BJ (cell line): ENCODE measurements around the gene ZNF217. TPM values are rescaled to one million over a fixed set of nuclear protein-coding genes. Genes with fewer than 3 reads are reported as not detected.

Experiments used
- CTCF ChIA-PET: fragments of 350-600 bp; formaldehyde crosslinking; extraction: SDS; loops from one replicate; lab custom pipeline; 2021; ENCODE audit warnings: antibody characterized with exemption, inconsistent platforms; lab: Yijun Ruan, JAX
- POLR2A ChIA-PET: fragments of 300-600 bp; sonication (Branson Sonifier 250); formaldehyde crosslinking; extraction: SDS; loops from one replicate; lab custom pipeline; 2021; ENCODE audit warnings: antibody characterized with exemption; lab: Charles Lee
- DNase-seq: peaks from one replicate; pipeline ENCODE4 v3.0.0-alpha.2; 2011; ENCODE audit warnings: low read depth
- H3K27me3 ChIP-seq: 2 replicates; pipeline ENCODE4 v1.6.0; 2011; ENCODE audit warnings: low read length; ENCODE audit not compliant: control insufficient read depth, insufficient read depth
- H3K36me3 ChIP-seq: 2 replicates; pipeline ENCODE4 v1.5.1; 2011; ENCODE audit warnings: low read length; ENCODE audit not compliant: control insufficient read depth, insufficient read depth
- H3K4me3 ChIP-seq: 2 replicates; pipeline ENCODE4 v1.5.1; 2011; ENCODE audit warnings: low read depth, mild to moderate bottlenecking, control low read depth, low read length
- polyA plus RNA-seq: library from polyadenylated mRNA; depleted of rRNA; stranded (reverse); fragments of >200 nt; gene quantifications from 2 replicates; pipeline ENCODE4 v1.2.3, GENCODE V29; 2011
- TF ChIP-seq, protein P1 (sequence below): IDR thresholded peaks from 2 replicates; pipeline ENCODE4 v1.5.1; 2011; ENCODE audit warnings: low read depth, mild to moderate bottlenecking, control low read depth, inconsistent platforms, low read length, moderate library complexity; ENCODE audit not compliant: insufficient read depth

The ZNF217 gene
- polyA plus RNA-seq, 1 experiment: 9.4 TPM

DNA sequence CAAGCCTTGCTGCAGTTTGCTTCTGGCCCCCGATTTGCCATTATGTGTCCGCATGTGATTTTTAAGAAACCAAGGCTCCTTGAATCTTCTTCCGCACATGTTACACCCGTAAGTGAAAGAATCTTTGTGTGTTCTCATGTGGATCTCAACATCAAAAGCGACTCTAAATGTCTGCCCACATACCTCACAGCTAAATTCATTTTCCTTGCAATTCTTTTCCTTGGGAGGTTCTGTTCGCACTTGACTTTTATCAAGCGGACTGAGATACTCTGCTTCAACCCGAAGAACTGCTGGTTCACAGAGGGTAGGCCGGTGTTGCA, 11.4 kb downstream of the ZNF217 start:
- H3K36me3 ChIP-seq: peaks cover 14% of the 10 kb centered on the region
- ChIA-PET POLR2A (no interaction called here), CTCF (interaction anchor here (1.0 to 4.8 kb wide), 3 partner anchors 10 to 357 kb away, joined by 3 to 24 read pairs (median 8); no protein-coding TSS in a partner anchor)
- no peak overlapping the region for H3K4me3 ChIP-seq
- no peak for DNase-seq
- H3K27me3 ChIP-seq: no peaks in the 10 kb centered on the region
- TF ChIP-seq, protein P1, sequence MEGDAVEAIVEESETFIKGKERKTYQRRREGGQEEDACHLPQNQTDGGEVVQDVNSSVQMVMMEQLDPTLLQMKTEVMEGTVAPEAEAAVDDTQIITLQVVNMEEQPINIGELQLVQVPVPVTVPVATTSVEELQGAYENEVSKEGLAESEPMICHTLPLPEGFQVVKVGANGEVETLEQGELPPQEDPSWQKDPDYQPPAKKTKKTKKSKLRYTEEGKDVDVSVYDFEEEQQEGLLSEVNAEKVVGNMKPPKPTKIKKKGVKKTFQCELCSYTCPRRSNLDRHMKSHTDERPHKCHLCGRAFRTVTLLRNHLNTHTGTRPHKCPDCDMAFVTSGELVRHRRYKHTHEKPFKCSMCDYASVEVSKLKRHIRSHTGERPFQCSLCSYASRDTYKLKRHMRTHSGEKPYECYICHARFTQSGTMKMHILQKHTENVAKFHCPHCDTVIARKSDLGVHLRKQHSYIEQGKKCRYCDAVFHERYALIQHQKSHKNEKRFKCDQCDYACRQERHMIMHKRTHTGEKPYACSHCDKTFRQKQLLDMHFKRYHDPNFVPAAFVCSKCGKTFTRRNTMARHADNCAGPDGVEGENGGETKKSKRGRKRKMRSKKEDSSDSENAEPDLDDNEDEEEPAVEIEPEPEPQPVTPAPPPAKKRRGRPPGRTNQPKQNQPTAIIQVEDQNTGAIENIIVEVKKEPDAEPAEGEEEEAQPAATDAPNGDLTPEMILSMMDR: no peak

DNA sequence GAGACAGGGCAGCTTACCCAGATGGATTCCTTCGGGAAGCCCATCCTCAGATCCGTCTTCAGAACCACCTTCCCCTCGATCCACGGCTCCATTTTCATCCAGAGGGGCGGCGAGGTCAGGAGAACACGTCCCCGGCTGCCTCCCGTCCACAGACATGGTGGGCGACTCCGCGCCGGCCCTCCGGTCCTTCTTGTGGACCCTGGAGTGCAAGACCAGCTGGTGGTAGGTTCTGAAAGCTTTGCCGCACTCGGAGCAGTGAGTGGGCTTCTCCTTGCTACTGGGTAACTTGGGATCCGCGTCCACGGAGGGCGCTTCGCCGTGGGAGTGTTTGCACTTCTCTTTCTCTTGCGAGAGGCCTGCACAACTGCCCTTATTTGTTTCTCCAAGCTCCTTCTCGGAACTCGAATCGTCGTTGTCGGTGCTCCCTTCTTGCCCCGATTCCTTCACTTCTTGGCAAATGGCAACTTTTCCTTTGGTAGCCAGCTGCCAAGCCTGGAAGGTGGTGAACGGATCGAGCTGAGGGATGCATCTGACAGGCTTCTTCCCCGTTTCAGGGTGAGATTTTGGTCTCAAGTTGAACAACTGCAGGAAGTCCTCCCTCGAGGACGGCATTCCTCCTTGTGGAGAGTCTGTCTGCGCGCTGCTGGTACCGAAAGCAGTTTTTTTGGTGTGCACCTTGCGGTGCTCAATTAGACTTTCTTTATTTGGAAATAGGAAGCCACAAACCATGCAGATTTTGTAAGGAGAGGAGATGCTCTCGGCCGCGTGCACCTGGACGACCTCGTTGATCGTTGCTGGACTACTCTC, 12.0 kb downstream of the ZNF217 start:
- no peak overlapping the region for H3K4me3 ChIP-seq
- H3K36me3 ChIP-seq: peaks cover 17% of the 10 kb centered on the region
- TF ChIP-seq, protein P1: no peak
- no peak for DNase-seq
- POLR2A ChIA-PET: no interaction called here
- H3K27me3 ChIP-seq: no peaks in the 10 kb centered on the region
- CTCF ChIA-PET: interaction anchor here (1.6 to 4.8 kb wide), 4 partner anchors 15 to 357 kb away, joined by 3 to 24 read pairs (median 8); no protein-coding TSS in a partner anchor

DNA sequence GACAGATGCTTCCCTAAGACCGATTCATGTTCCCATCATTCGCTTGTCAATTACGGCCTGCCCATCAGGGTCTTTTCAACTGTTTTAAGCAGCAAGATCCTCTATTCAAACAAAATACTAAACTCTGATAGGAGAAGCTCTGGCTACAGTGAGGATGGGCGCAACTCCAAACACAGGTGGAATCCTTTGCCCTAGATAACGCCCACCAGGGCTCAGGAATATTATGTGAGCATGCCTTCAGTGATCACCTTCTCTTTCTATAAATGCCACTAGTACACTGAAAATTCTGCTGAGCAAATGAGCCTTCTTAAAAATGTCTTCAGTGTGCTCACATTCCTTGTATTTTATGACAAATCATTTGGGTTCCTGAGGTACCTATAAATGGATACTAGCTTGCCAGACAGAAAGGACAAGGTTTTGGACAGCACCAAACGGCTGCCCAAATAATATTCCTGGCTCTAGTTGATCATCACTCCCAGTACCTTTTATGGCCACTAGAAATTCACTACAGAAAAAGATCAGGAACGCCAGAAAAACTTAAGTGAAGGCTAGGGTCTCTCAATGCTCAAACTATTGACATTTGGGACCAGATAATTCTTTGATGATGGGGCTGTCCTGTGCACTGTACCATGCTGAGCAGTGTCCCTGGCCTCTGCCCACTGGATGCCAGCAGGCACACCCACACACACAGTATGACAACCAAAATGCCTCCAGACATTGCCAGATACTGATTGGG, 13.1 kb downstream of the ZNF217 start:
- no peaks in the 10 kb centered on the region for H3K27me3 ChIP-seq
- ChIA-PET CTCF (interaction anchor here (0.6 to 4.8 kb wide), 12 partner anchors 13 to 511 kb away, joined by 3 to 24 read pairs (median 3); no protein-coding TSS in a partner anchor), POLR2A (interaction anchor here (0.6 to 0.7 kb wide), 2 partner anchors 12 to 155 kb away, joined by 3 read pairs; no protein-coding TSS in a partner anchor)
- TF ChIP-seq, protein P1: 0 out of 2 replicates have a peak, but pooled peaks have one; percentile 15
- no peak for DNase-seq
- no peak overlapping the region for H3K4me3 ChIP-seq
- H3K36me3 ChIP-seq: peaks cover 24% of the 10 kb centered on the region

- CTCF ChIA-PET: interaction anchor here (0.6 to 4.8 kb wide), 18 partner anchors 10 to 512 kb away, joined by 3 to 24 read pairs (median 3); no protein-coding TSS in a partner anchor
- H3K4me3 ChIP-seq: no peak overlapping the region
- TF ChIP-seq, protein P1: 0 out of 2 replicates have a peak, but pooled peaks have one; percentile 10
- no peaks in the 10 kb centered on the region for H3K27me3 ChIP-seq
- H3K36me3 ChIP-seq: peaks cover 28% of the 10 kb centered on the region
- no peak for DNase-seq
- POLR2A ChIA-PET: interaction anchor here (0.6 to 0.7 kb wide), 2 partner anchors 11 to 156 kb away, joined by 3 read pairs; no protein-coding TSS in a partner anchor
These were observed 13.9 kb downstream of the ZNF217 start for GRCh38 chr20:53579581-53580375.
